HepG2 (cell line): ENCODE measurements around the gene PTPRF. TPM values are rescaled to one million over a fixed set of nuclear protein-coding genes. Genes with fewer than 3 reads are reported as not detected.

ENCODE experiments used
- BRCA1 ChIP-seq: sonication (generic); formaldehyde crosslinking; IDR thresholded peaks from 2 replicates; pipeline ENCODE4 v1.4.0; 2020; ENCODE audit warnings: missing genetic modification reagents
- FIP1L1 ChIP-seq: fragments of 200-400 bp; formaldehyde crosslinking; IDR thresholded peaks from 2 replicates; pipeline ENCODE4 v1.6.1; 2018; ENCODE audit warnings: low read depth, mild to moderate bottlenecking, low read length, moderate library complexity, borderline replicate concordance; ENCODE audit not compliant: insufficient read depth
- HNF4G ChIP-seq, 2 experiments: sonication (generic) in 1 of 2; formaldehyde crosslinking in 1 of 2; IDR thresholded peaks; 2 replicates each; pipeline versions ENCODE4 v1.4.0 to v1.6.1; 2011 to 2020; ENCODE audit warnings: borderline replicate concordance in 2 of 2, low read depth in 2 of 2, mild to moderate bottlenecking in 2 of 2, low read length in 1 of 2, missing genetic modification reagents in 1 of 2, moderate library complexity in 1 of 2
- JUNB ChIP-seq: sonication (generic); formaldehyde crosslinking; IDR thresholded peaks from 2 replicates; pipeline ENCODE4 v1.8.0; 2022; ENCODE audit warnings: missing genetic modification reagents, mild to moderate bottlenecking, borderline replicate concordance
- KLF15 ChIP-seq: sonication (generic); formaldehyde crosslinking; IDR thresholded peaks from 2 replicates; pipeline ENCODE4 v1.8.1; 2023; ENCODE audit warnings: borderline replicate concordance, mild to moderate bottlenecking, inconsistent platforms, missing genetic modification reagents, mixed read lengths
- MYPOP ChIP-seq: sonication (generic); formaldehyde crosslinking; IDR thresholded peaks from 2 replicates; pipeline ENCODE4 v1.8.1; 2023; ENCODE audit warnings: mild to moderate bottlenecking, moderate library complexity, missing genetic modification reagents
- PHB2 ChIP-seq: fragments of 450-650 bp; IDR thresholded peaks from 2 replicates; pipeline ENCODE4 v1.6.1; 2018; ENCODE audit not compliant: partially characterized antibody
- SOX5 ChIP-seq: IDR thresholded peaks from 2 replicates; pipeline ENCODE4 v1.6.1; 2016; ENCODE audit warnings: borderline replicate concordance
- SP2 ChIP-seq: sonication (generic); formaldehyde crosslinking; IDR thresholded peaks from 2 replicates; pipeline ENCODE4 v1.5.1; 2020; ENCODE audit warnings: mild to moderate bottlenecking, missing genetic modification reagents
- SPEN ChIP-seq: sonication (generic); formaldehyde crosslinking; IDR thresholded peaks from 2 replicates; pipeline ENCODE4 v1.5.1; 2020; ENCODE audit warnings: low read depth, mild to moderate bottlenecking, missing genetic modification reagents
- TCF7L2 ChIP-seq: IDR thresholded peaks from 2 replicates; pipeline ENCODE4 v1.6.1; 2011; ENCODE audit warnings: mild to moderate bottlenecking, low read depth, low read length, moderate library complexity
- ZFP36 ChIP-seq: fragments of 150-350 bp; IDR thresholded peaks from 2 replicates; pipeline ENCODE4 v1.6.1; 2018; ENCODE audit warnings: borderline replicate concordance, low read length, low read depth; ENCODE audit not compliant: partially characterized antibody
- ZNF224 ChIP-seq: sonication (generic); formaldehyde crosslinking; IDR thresholded peaks from 2 replicates; pipeline ENCODE4 v1.5.0; 2020; ENCODE audit warnings: mild to moderate bottlenecking, missing genetic modification reagents
- ZNF280D ChIP-seq: sonication (generic); formaldehyde crosslinking; IDR thresholded peaks from 2 replicates; pipeline ENCODE4 v1.5.1; 2020; ENCODE audit warnings: mild to moderate bottlenecking, missing genetic modification reagents
- ZNF609 ChIP-seq: sonication (generic); formaldehyde crosslinking; IDR thresholded peaks from 2 replicates; pipeline ENCODE4 v1.4.0; 2020; ENCODE audit warnings: mild to moderate bottlenecking, missing genetic modification reagents, borderline replicate concordance
- ZNF703 ChIP-seq: sonication (generic); formaldehyde crosslinking; IDR thresholded peaks from 2 replicates; pipeline ENCODE4 v1.5.1; 2020; ENCODE audit warnings: missing genetic modification reagents, mild to moderate bottlenecking, moderate library complexity, borderline replicate concordance
- ZNF704 ChIP-seq: sonication (generic); formaldehyde crosslinking; IDR thresholded peaks from 2 replicates; pipeline ENCODE4 v1.8.1; 2023; ENCODE audit warnings: mild to moderate bottlenecking, inconsistent platforms, moderate library complexity, missing genetic modification reagents, borderline replicate concordance
- polyA plus RNA-seq, 8 experiments: library from polyadenylated mRNA; depleted of rRNA in 3 of 8; stranded (reverse) in 7 of 8; unstranded in 1 of 8; fragments of >200 nt; fragmentation: Illumina TruSeq in 4 of 8; extraction: Trizol in 4 of 8; gene quantifications; 2 replicates each; pipeline versions ENCODE4 v1.2.1 to v1.2.3, GENCODE V29; 2011 to 2016; ENCODE audit warnings: low read depth in 4 of 8, missing spikeins in 1 of 8, mixed read lengths in 1 of 8; ENCODE audit not compliant: insufficient read depth in 1 of 8
- total RNA-seq, 5 experiments: library from RNA; depleted of rRNA; stranded (reverse); fragments of >200 nt; fragmentation: Illumina TruSeq; extraction: Trizol; gene quantifications; 2 replicates each; pipeline ENCODE4 v1.2.3, GENCODE V29; 2016; ENCODE audit warnings: low read depth in 1 of 5

PTPRF gene
- total and polyA plus RNA-seq, 2 of the 13 experiments (the other 11 are each of a cell fraction or from before 2014, with no cell fraction given): 55.9 to 167 TPM

GRCh38 chr1:43522776-43523480, 7.8 kb upstream of the PTPRF start (continued):
- no peak for TF ChIP-seq ZNF280D
- no peak for TF ChIP-seq FIP1L1
- no peak for TF ChIP-seq PHB2
- TF ChIP-seq ZFP36: no peak
- no peak for TF ChIP-seq SP2 (CRISPR knock-in tag)
- TF ChIP-seq JUNB: peak; percentile 54; the same call in 1 of the 2 replicates
- peak; percentile 26; the same call in 1 of the 2 replicates for TF ChIP-seq SOX5
- no peak for TF ChIP-seq KLF15 (CRISPR knock-in tag)
- TF ChIP-seq BRCA1: no peak
- no peak for TF ChIP-seq MYPOP (CRISPR knock-in tag)
- no peak for TF ChIP-seq ZNF609 (CRISPR knock-in tag)
- TF ChIP-seq SPEN: no peak
- no peak for TF ChIP-seq ZNF703 (CRISPR knock-in tag)
- TF ChIP-seq TCF7L2: no peak
- TF ChIP-seq ZNF224 (CRISPR knock-in tag): no peak
- TF ChIP-seq ZNF704 (CRISPR knock-in tag): no peak
- TF ChIP-seq HNF4G (IDR thresholded peaks at IDR 0.05; ENCODE audit: borderline replicate concordance, low read depth, low read length): 0 out of 2 replicates have a peak, but pooled peaks have one; percentile 14
- TF ChIP-seq HNF4G (CRISPR knock-in tag; IDR thresholded peaks at IDR 0.05; ENCODE audit: borderline replicate concordance, low read depth): peak; percentile 57; the same call in 1 of the 2 replicates
